ENCODE results near the gene TTC29. TPM values are rescaled to one million over a fixed set of nuclear protein-coding genes. Genes with fewer than 3 reads are reported as not detected.

The TTC29 gene
- polyA plus RNA-seq, 1 donor (not counting 4 experiments of a cell fraction or from before 2014, with no cell fraction given) = not detected

- H3K79me2 ChIP-seq (ENCODE audit: control insufficient read depth, insufficient read depth, low read length) = no peaks in the 10 kb centered on the region
- H3K4me2 ChIP-seq (ENCODE audit: control insufficient read depth, extremely low read depth, insufficient read depth, low read depth, low read length) = no peak overlapping the region
- no peaks in the 10 kb centered on the region for H3K27me3 ChIP-seq (ENCODE audit: control insufficient read depth, extremely low read depth, insufficient read depth, low read length)
- no peak overlapping the region for H2AFZ ChIP-seq (ENCODE audit: control insufficient read depth, low read length)
- H4K20me1 ChIP-seq (ENCODE audit: control insufficient read depth, extremely low read depth, insufficient read depth, low read length) = no peaks in the 10 kb centered on the region
- H3K27ac ChIP-seq (ENCODE audit: control insufficient read depth, insufficient read depth, low read length) = no peak overlapping the region
- H3K4me1 ChIP-seq (ENCODE audit: control insufficient read depth, extremely low read depth, insufficient read depth, low read length) = no peaks in the 10 kb centered on the region
- no peak overlapping the region for H3K9ac ChIP-seq (ENCODE audit: control insufficient read depth, extremely low read depth, insufficient read depth, low read length)
- no peaks in the 10 kb centered on the region for H3K9me3 ChIP-seq (ENCODE audit: control insufficient read depth, low read depth, low read length)
- H3K36me3 ChIP-seq (ENCODE audit: control insufficient read depth in 2 of 2, extremely low read depth in 1 of 2, insufficient read depth in 2 of 2, low read length in 2 of 2) = no peaks in the 10 kb centered on the region
- H3K4me3 ChIP-seq (ENCODE audit: control insufficient read depth in 2 of 3, extremely low read depth in 1 of 3, insufficient read depth in 2 of 3, low read depth in 1 of 3, low read length in 3 of 3) = no peak overlapping the region
- dilution Hi-C loops (cut with MboI; ENCODE audit: extremely low pct_ligation_motif_present, low sequenced_read_pairs) = no loop called here
- no peak for DNase-seq (ENCODE audit: low read depth, low spot score)
- no peak for FAIRE-seq
- no peak for TF ChIP-seq CTCF (optimal IDR thresholded peaks at IDR 0.05 in 1 of 3, IDR thresholded peaks at IDR 0.05 in 1 of 3, conservative IDR thresholded peaks at IDR 0.05 in 1 of 3; ENCODE audit: extremely low read depth in 1 of 3, insufficient read depth in 2 of 3, low read length in 3 of 3)
- TF ChIP-seq EZH2 (IDR thresholded peaks at IDR 0.05; ENCODE audit: low read length) = no peak
- H3K9me1 ChIP-seq (ENCODE audit: control insufficient read depth, extremely low read depth, insufficient read depth, low read length) = no peaks in the 10 kb centered on the region
These were observed 182.1 kb downstream of the TTC29 start for GRCh38 chr4:146763560-146763959.

- Histone ChIP-seq H3K36me3 (ENCODE audit: control insufficient read depth in 2 of 2, extremely low read depth in 1 of 2, insufficient read depth in 2 of 2, low read length in 2 of 2) (no peaks in the 10 kb centered on the region), H3K79me2 (ENCODE audit: control insufficient read depth, insufficient read depth, low read length) (no peaks in the 10 kb centered on the region), H3K27me3 (ENCODE audit: control insufficient read depth, extremely low read depth, insufficient read depth, low read length) (no peaks in the 10 kb centered on the region), H3K4me1 (ENCODE audit: control insufficient read depth, extremely low read depth, insufficient read depth, low read length) (no peaks in the 10 kb centered on the region), H3K27ac (ENCODE audit: control insufficient read depth, insufficient read depth, low read length) (no peak overlapping the region), H3K4me2 (ENCODE audit: control insufficient read depth, extremely low read depth, insufficient read depth, low read depth, low read length) (no peak overlapping the region), H3K4me3 (ENCODE audit: control insufficient read depth in 2 of 3, extremely low read depth in 1 of 3, insufficient read depth in 2 of 3, low read depth in 1 of 3, low read length in 3 of 3) (no peak overlapping the region), H2AFZ (ENCODE audit: control insufficient read depth, low read length) (no peak overlapping the region), H4K20me1 (ENCODE audit: control insufficient read depth, extremely low read depth, insufficient read depth, low read length) (no peaks in the 10 kb centered on the region), H3K9ac (ENCODE audit: control insufficient read depth, extremely low read depth, insufficient read depth, low read length) (no peak overlapping the region), H3K9me3 (ENCODE audit: control insufficient read depth, low read depth, low read length) (no peaks in the 10 kb centered on the region), H3K9me1 (ENCODE audit: control insufficient read depth, extremely low read depth, insufficient read depth, low read length) (no peaks in the 10 kb centered on the region)
- FAIRE-seq (no peak), DNase-seq (ENCODE audit: low read depth, low spot score) (no peak)
- dilution Hi-C loops (cut with MboI; ENCODE audit: extremely low pct_ligation_motif_present, low sequenced_read_pairs) = no loop called here
- TF ChIP-seq EZH2 (IDR thresholded peaks at IDR 0.05; ENCODE audit: low read length) = no peak
- TF ChIP-seq CTCF (optimal IDR thresholded peaks at IDR 0.05 in 1 of 3, IDR thresholded peaks at IDR 0.05 in 1 of 3, conservative IDR thresholded peaks at IDR 0.05 in 1 of 3; ENCODE audit: extremely low read depth in 1 of 3, insufficient read depth in 2 of 3, low read length in 3 of 3) = no peak
These were observed 183.6 kb downstream of the TTC29 start for GRCh38 chr4:146762016-146762415.
